ENCODE measurements around the gene RAB3GAP1. TPM values are rescaled to one million over a fixed set of nuclear protein-coding genes. Genes with fewer than 3 reads are reported as not detected.
"Not testable (repeated sequence)": the region's sequence is repeated elsewhere in the genome, so short reads cannot be mapped to it uniquely, and the experiment has no call there.

The RAB3GAP1 gene
- total RNA-seq, 4 donors from 2014 or later = 38.4 to 63.5 (median 53.8) TPM

DNA sequence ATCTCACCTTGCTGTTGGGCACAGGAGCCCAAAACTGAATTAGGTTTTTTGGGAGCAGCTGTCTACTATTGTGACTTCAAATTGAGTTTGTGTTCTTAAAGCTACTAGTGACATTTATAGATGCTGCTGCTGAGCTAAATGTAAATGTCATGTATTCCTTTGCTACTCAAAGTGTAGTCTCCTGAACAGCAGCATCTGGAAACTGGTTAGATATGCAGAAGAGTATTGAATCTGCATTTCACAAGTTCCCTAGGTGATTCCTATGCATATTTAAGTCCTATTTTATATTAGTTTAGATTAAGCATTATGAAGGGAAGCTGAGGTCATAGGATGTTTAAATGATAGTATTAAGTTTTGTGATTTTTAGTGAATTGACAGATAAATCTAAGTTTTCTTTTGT, 67.5 kb downstream of the RAB3GAP1 start:
- TF ChIP-seq POLR2AphosphoS5 (IDR thresholded peaks at IDR 0.05) (no peak), POLR2A (IDR thresholded peaks at IDR 0.05) (no peak), EP300 (IDR thresholded peaks at IDR 0.05; ENCODE audit: low read depth) (no peak)
- TF ChIP-seq, protein P1, sequence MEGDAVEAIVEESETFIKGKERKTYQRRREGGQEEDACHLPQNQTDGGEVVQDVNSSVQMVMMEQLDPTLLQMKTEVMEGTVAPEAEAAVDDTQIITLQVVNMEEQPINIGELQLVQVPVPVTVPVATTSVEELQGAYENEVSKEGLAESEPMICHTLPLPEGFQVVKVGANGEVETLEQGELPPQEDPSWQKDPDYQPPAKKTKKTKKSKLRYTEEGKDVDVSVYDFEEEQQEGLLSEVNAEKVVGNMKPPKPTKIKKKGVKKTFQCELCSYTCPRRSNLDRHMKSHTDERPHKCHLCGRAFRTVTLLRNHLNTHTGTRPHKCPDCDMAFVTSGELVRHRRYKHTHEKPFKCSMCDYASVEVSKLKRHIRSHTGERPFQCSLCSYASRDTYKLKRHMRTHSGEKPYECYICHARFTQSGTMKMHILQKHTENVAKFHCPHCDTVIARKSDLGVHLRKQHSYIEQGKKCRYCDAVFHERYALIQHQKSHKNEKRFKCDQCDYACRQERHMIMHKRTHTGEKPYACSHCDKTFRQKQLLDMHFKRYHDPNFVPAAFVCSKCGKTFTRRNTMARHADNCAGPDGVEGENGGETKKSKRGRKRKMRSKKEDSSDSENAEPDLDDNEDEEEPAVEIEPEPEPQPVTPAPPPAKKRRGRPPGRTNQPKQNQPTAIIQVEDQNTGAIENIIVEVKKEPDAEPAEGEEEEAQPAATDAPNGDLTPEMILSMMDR (IDR thresholded peaks at IDR 0.05) = no peak
- intact Hi-C loops (cut with DNase I; ENCODE audit: low total_unique reads) = no loop called here
- peaks cover 0 to 3% (median 0%) of the 10 kb centered on the region in 4 donors for H3K4me1 ChIP-seq
- no peak for DNase-seq
- H3K4me3 ChIP-seq = no peak overlapping the region
- no peak overlapping the region for H3K27ac ChIP-seq
- H3K27me3 ChIP-seq = no peaks in the 10 kb centered on the region
- peaks cover 0 to 3% (median 0%) of the 10 kb centered on the region in 4 donors for H3K36me3 ChIP-seq
- in situ Hi-C loops (cut with MboI; ENCODE audit: low pct_ligation_motif_present in 1 of 4, low pct_unique_long_range_greater_than_20kb in 1 of 4, low sequenced_read_pairs in 3 of 4) = no loop called here
- no peaks in the 10 kb centered on the region for H3K9me3 ChIP-seq

DNA sequence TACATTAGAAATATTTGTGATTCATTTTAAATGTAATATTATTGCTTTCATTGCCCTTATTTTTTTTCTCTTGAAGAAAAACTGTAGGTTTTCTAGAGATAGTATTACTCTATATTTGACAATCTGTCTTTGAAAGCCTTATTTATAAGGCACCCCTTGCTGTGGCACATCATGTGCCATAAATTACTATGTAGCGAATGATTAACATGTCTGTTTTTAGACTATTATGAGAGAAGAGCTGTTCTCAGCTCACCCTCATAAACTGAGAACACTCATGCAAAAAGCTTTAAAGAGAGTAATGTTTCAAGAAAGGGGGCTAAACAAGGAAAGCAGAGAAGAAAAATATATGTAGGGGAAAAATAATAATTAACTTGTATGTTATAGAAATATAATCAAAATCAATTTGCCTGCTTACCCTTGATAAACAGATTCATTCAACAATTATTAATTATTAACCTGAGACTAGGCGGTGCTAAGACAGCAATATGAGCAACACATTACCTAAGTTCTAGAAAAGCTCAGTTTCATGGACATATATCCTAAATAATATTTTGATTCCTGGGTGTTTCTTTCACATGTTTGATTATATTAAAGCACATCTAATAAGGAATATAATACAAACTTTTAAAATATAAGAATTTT, 69.0 kb downstream of the RAB3GAP1 start:
- DNase-seq = no peak
- Histone ChIP-seq H3K9me3 (no peaks in the 10 kb centered on the region), H3K27me3 (no peaks in the 10 kb centered on the region), H3K4me3 (no peak overlapping the region), H3K27ac (no peak overlapping the region), H3K4me1 (peaks cover 0 to 3% (median 0%) of the 10 kb centered on the region in 4 donors), H3K36me3 (peaks cover 0 to 7% (median 2%) of the 10 kb centered on the region in 4 donors)
- intact Hi-C loops (cut with DNase I; ENCODE audit: low total_unique reads) = no loop called here
- WGBS, 2 donors (ENCODE audit: low coverage in 1 of 2) = 83 to 89% methylated on average over 2 of the region's 2 CpGs
- TF ChIP-seq POLR2AphosphoS5 (IDR thresholded peaks at IDR 0.05) (no peak), POLR2A (IDR thresholded peaks at IDR 0.05) (no peak), EP300 (IDR thresholded peaks at IDR 0.05; ENCODE audit: low read depth) (no peak)
- TF ChIP-seq, protein P1 (IDR thresholded peaks at IDR 0.05) = no peak
- in situ Hi-C loops (cut with MboI; ENCODE audit: low pct_ligation_motif_present in 1 of 4, low pct_unique_long_range_greater_than_20kb in 1 of 4, low sequenced_read_pairs in 3 of 4) = no loop called here

DNA sequence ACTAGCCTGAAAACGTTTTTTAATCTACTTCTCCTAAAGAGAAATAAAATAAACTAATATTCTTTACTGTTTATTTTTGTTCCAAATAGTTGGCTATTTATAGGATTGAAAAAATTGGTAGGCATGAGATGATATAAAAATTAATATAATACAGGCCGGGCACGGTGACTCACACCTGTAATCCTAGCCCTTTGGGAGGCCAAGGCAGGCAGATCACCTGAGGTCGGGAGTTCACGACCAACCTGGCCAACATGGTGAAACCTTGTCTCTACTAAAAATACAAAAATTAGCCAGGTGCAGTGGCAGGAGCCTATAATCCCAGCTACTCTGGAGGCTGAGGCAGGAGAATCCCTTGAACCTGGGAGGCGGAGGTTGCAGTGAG, 69.6 kb downstream of the RAB3GAP1 start:
- H3K36me3 ChIP-seq = peaks cover 0 to 11% (median 4%) of the 10 kb centered on the region in 4 donors
- WGBS, 2 donors (ENCODE audit: low coverage in 1 of 2) = 88 to 94% methylated on average over 6 of the region's 6 CpGs
- not testable (repeated sequence) for H3K27ac ChIP-seq

DNA sequence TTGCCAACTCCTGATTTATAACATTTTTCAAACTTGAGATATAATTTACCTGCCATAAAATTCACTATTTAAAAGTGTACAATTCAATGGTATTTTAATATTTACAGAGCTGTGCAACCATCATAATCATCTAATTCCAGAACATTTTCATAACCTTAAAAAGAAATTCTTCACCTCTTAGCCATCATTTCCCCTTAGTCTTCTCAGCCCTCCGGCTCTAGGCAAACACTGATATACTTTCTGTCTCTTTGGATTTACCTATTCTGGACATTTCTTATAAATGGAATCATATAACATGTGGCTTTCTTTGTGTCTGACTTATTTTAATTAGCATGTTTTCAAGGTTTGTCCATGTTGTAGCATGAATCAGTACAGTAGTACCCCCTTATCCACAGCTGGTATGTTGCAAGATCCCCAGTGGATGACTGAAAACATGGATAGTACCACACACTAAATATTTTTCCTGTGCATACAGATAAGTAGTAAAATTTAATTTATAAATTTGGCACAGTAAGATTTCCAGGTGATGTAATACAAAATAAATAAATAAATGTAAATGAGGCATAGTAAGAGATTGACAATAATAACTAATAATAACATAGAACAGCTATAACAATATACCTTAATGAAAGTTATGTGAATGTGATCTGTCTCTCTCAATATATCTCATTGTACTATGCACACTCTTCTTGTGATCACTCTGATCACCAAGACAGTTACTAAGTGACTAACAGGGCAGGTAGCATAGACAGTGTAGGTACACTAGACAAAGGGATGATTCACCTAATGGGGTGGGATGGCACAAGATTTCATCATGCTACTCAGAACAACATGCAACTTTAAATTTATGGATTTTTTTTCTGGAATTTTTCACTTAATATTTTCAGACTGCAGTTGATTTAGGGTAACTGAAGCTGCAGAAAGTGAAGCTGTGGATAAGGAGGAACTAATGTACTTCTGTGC, 73.1 kb downstream of the RAB3GAP1 start:
- intact Hi-C loops (cut with DNase I; ENCODE audit: low total_unique reads) (no loop called here), in situ Hi-C loops (cut with MboI; ENCODE audit: low pct_ligation_motif_present in 1 of 4, low pct_unique_long_range_greater_than_20kb in 1 of 4, low sequenced_read_pairs in 3 of 4) (no loop called here)
- H3K9me3 ChIP-seq = no peaks in the 10 kb centered on the region

More for the DNA sequence above, 69.6 kb downstream of the RAB3GAP1 start:
- in situ Hi-C loops (cut with MboI; ENCODE audit: low pct_ligation_motif_present in 1 of 4, low pct_unique_long_range_greater_than_20kb in 1 of 4, low sequenced_read_pairs in 3 of 4); H3K9me3 ChIP-seq; DNase-seq; H3K4me3 ChIP-seq; H3K27me3 ChIP-seq; H3K4me1 ChIP-seq; intact Hi-C loops (cut with DNase I; ENCODE audit: low total_unique reads): not testable (repeated sequence)

More for the DNA sequence above, 73.1 kb downstream of the RAB3GAP1 start:
- no peak for DNase-seq
- TF ChIP-seq, protein P1 (IDR thresholded peaks at IDR 0.05) = no peak
- TF ChIP-seq POLR2AphosphoS5 (IDR thresholded peaks at IDR 0.05) (no peak), POLR2A (IDR thresholded peaks at IDR 0.05) (no peak), EP300 (IDR thresholded peaks at IDR 0.05; ENCODE audit: low read depth) (no peak)
- Histone ChIP-seq H3K27ac (no peak overlapping the region), H3K4me1 (peaks cover 0 to 3% (median 0%) of the 10 kb centered on the region in 4 donors), H3K36me3 (peaks cover 0 to 38% (median 16%) of the 10 kb centered on the region in 4 donors), H3K4me3 (no peak overlapping the region), H3K27me3 (no peaks in the 10 kb centered on the region)
- 94 to 100% methylated on average over 1 of the region's 1 CpG for WGBS, 2 donors (ENCODE audit: low coverage in 1 of 2)
